Measurements from ENCODE around the gene HS2ST1.

GRCh38 chr1:87106867-87107266 lies 192.4 kb downstream of the HS2ST1 start:
- TF ChIP-seq, protein P1, sequence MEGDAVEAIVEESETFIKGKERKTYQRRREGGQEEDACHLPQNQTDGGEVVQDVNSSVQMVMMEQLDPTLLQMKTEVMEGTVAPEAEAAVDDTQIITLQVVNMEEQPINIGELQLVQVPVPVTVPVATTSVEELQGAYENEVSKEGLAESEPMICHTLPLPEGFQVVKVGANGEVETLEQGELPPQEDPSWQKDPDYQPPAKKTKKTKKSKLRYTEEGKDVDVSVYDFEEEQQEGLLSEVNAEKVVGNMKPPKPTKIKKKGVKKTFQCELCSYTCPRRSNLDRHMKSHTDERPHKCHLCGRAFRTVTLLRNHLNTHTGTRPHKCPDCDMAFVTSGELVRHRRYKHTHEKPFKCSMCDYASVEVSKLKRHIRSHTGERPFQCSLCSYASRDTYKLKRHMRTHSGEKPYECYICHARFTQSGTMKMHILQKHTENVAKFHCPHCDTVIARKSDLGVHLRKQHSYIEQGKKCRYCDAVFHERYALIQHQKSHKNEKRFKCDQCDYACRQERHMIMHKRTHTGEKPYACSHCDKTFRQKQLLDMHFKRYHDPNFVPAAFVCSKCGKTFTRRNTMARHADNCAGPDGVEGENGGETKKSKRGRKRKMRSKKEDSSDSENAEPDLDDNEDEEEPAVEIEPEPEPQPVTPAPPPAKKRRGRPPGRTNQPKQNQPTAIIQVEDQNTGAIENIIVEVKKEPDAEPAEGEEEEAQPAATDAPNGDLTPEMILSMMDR (conservative IDR thresholded peaks at IDR 0.05 in 1 of 2, IDR thresholded peaks at IDR 0.05 in 1 of 2; ENCODE audit: low read depth in 1 of 2, low read length in 2 of 2) = no peak
- no peak for TF ChIP-seq EZH2 (IDR thresholded peaks at IDR 0.05; ENCODE audit: low read length, missing control alignments)
